GM18505 (cell line): Measurements from ENCODE around the gene CHIT1.

Experiments
- ATAC-seq: cut with Tn5 transposase; IDR thresholded peaks from one replicate; pipeline ENCODE4 v1.9.1; 2021; ENCODE audit not compliant: unreplicated experiment
- POLR2A ChIP-seq: IDR thresholded peaks from 4 replicates; pipeline ENCODE4 v1.6.1; 2011; ENCODE audit warnings: borderline replicate concordance; ENCODE audit not compliant: insufficient read depth, insufficient read length; ENCODE audit errors: extremely low read depth

Gene CHIT1

DNA sequence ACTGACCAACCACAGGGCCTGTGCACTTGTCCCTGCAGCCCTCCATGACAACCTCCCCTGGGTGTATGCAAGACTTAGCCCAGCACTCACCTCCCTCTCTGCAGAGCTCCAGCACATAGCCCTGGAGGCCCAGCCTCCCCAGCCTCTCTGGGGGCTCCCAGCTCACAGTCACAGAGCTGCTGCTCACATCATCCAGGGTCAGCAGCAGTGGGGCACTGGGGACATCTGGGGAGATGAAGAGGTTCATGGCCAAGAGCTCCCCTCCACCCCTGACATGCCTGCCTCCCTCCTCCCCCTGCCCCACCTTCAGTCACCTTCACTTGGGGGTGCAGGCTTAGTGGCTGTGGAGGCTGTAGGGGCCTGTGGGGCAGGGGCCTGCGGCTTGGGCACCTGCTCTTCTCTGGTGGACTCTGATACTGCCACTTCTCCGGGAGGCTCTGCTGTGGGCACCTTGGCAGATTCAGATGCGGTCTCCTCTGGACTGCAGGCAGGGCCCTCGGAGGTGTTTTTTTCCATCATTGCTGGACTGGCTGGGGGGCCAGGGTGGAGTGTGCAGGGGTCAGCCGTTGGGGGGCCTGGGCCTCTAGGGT lies 54.1 kb downstream of the CHIT1 start, which contains the start of gene MYBPH:
Gene MYBPH, minus strand, starts transcription at position 590 of the 590 bp plus-strand sequence. Its CDS starts 71 bp downstream, at position 519.
- no peak for ATAC-seq
- no peak for TF ChIP-seq POLR2A

DNA sequence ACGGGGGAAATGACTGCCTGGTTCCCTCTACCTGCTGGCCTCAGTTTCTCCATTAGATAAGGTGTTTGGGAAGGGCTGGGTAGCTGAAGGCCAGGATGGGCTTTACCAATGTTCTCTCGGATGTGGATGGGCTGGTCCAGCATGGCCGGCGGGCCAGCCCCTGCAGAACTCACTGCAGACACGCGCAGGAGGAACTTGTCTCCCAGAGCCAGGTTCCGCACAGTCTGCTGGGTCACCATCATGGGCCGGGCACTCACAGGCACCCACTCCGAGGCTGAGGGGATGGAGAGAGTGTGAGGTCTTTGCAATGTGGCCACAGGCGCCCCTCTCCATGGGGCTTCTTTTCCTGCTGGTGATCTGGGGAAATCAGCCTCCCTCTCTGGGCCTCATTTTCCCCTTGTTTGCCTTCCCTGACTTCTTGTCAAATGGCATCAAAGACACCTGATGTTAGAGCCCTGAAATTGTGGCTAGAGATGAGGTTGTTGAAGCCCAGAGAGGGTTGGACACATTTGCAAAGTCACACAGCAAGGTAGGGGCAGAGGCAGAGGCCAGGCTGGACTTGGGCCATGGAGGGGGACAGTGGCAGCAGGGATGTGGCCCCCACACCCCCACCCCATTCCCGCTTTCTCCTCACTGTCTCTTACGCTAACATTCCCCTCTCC lies 55.0 kb downstream of the CHIT1 start:
- no peak for ATAC-seq
- TF ChIP-seq POLR2A: no peak

DNA sequence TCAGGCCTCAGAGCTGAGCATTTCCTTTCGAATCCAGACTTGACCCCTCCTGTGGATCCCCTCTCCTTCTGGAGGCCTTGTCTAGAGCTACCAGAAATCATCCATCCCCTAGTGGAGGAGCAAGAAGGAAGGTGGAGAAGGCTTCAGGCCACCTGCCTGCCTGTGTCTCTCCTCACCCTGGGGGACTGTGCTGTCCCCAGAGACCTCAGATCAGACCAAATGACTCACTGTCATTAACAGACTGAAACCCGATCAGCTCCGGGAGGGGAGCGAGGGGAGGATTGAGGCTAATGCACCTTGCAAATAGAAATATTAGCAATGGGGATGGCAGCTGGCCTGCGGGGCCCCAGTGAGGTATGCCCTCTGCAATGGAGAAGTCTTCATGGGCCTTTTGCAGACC lies 55.9 kb downstream of the CHIT1 start:
- ATAC-seq: peak; percentile 77
- no peak for TF ChIP-seq POLR2A

DNA sequence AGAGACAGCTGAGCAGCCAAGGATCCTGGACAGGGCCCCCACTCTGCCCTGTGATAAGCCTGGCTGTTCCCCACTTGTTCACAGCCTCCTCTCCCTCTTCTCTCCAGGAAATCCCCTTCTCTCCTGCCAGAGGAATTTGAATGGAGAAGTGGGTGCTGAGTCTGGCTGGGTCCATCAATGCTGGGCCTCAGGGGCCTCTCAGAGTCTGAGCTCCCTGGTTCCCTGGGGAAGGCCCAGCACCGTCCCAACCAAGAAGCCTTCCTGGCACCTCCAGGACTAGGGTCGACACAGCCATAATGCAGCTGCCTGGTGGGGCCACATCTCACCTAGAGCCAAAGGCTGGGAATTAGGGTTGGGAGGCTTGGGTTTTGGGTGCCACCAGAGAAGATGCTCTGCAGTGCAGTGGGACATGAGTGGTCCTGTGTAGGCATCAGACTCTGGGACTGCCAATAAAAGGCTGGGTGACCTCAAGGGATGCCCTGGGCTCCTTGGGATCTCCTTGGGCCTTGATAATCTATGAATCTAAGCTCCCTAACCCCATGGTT lies 56.4 kb downstream of the CHIT1 start:
- TF ChIP-seq POLR2A: no peak
- no peak for ATAC-seq

DNA sequence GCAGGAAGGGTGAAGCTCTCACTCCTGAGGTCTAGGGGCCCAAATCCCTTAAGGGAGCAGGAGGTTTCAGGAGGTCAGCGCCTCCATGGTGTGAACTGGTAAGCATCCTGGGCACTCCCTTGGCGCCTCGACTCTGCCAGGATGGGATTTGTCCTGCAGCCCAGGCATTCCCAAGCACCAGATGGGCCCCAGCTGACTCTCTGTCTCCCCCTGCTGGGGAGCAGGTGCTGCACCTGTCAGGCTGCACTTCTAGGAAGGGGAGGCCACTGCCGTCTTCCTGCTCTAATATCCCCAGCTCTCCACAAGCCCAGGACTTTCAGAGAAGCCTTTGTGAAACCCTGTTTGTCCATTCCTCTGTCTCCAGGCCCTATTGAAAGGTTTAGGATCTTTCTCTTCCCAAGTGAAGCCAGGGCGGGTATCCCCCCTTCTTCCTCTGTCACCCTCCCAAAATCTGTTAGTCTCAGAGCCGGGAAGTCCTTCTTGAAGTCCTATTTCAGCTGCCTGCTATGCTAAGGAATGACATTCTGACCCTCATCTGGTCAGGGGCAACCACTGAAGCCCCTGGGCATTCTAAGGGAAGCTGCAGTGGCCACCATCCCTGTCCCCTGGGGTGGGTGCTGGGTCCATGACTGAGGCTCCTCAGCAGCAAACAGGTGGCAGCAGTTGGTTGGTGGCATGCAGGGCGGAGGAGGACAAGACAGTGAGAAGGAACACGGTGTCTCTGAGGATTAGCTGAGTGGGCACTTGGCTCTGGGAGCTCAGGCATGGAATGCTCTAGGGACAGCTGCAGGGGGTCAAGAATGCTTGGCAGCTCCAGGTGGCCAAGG lies 57.1 kb downstream of the CHIT1 start:
- ATAC-seq: no peak
- no peak for TF ChIP-seq POLR2A

DNA sequence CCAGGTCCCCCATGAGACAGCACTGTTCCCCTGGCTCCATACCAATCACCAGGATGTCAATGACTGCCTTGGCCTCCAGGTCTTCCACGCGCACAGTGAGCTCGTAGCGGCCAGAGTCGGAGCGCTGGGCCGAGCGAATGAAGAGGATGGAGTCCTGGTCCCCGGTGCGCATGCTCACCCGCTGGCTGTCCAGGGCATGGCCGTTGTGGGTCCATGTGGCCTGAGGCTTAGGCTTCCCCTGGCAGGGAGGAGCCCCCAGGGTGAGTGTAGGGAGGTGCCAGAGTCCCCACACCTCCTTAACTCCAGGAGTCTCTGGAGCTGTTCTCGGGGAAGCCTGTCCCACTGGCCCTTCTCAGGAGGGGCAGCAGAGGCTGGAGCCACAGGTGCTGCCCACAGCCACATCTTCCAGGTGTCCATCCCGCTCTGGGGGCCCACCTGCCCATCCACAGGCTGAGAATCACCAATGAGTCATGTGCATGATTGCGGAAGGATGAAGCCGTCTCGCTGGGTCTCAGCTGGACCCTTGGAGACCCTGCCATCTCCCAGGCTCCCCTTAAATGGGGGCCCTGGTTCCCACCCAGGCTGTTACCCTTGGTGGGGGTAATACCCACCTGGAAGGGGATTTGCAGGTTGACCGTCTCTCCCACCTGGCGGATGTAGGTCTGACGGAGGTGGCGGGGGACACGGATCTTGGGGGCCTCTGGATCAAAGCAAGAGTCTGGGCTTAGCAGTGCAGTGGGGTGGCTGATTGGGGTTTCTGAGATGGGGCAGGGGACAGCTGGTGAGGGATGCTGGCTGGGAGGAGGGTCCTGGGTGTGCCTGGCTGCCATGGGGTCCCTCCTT lies 57.9 kb downstream of the CHIT1 start:
- TF ChIP-seq POLR2A: no peak
- ATAC-seq: no peak

DNA sequence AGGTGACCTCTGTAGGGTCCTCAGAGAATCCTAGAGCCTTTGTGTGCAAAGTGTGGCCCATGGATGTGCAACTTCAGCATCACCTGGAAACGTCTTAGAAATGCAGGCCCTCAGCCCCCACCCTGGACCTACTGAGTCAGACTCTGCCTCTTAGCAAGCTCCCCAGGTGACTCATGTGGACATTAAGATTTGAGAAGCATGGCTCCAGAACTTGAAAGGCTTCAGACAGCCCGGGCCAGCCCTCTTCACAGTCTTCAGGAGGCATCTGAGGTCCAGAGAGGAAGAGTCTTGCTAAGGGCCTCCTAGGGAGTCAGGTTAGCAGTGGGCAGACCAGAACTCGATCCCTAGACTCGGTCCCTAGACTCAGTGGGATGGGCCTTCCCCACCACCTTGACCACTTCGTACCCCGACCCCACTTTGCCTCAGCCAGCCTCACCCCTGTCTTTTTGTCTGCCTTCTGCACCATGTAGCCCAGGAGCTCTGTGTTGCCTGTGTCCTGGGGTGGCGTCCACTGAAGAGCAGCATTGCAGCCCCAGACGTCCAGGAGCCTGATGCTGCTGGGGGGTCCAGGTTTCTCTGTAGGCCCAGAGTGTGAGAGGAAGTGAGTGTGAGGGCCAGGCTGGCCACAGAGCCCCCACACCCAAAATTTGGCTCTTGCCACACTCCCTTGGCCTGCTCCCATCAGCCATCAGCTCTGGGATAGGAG lies 58.7 kb downstream of the CHIT1 start:
- TF ChIP-seq POLR2A: no peak
- no peak for ATAC-seq

DNA sequence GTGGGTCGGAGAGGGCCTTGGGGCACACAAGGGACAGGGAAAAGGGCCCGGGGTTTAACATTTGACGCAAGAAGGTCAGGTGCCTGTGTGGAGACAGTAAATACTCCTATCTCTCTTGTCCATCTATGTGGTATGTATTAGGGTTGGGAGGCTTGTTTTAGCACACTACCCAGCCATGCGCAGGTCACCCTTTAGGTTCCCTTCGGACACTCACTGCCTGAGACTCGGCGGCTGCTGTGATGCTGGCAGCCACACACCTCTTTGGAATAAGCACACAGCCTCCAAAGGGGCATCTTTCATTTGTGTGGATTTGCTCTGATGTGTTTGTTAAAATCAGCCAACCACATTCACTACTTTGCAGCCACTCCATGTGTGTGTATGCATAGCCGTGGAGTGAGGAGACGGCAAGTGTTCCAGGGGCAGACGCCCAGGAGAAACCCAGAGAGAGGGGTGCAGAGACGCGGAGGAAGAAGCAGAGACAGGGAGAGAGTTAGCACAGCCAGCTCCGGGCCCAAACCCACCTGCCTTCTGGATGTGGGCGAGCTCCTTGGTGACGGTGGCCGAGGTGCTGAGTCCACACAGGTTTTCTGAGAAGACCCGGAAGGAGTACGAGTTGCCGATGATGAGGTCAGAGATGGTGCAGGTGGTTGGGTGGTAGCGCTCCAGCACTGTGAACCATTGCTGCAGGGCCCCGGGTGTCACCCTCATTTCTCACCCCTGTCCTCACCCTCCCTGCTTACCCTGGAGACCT lies 59.5 kb downstream of the CHIT1 start:
- ATAC-seq: no peak
- no peak for TF ChIP-seq POLR2A

DNA sequence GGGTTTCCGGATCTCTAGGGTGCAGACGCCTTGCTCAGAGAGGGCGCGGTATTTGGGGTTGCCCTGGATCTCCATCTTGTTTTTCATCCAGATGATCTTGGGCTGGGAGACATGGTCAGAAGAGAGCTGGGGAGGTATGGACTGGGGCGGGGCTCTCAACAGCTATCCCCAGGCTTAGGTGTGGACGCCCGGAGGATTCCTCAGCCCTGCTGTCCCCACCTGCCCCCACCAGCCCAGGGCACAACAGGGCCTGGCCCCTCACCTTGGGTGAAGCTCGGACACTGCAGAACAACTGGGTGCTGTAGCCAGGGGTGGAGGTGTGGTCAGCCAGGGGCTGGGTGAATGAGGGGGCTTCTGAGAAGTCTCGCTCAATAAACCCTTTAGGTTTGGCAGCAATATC lies 60.5 kb downstream of the CHIT1 start:
- no peak for TF ChIP-seq POLR2A
- ATAC-seq: no peak

DNA sequence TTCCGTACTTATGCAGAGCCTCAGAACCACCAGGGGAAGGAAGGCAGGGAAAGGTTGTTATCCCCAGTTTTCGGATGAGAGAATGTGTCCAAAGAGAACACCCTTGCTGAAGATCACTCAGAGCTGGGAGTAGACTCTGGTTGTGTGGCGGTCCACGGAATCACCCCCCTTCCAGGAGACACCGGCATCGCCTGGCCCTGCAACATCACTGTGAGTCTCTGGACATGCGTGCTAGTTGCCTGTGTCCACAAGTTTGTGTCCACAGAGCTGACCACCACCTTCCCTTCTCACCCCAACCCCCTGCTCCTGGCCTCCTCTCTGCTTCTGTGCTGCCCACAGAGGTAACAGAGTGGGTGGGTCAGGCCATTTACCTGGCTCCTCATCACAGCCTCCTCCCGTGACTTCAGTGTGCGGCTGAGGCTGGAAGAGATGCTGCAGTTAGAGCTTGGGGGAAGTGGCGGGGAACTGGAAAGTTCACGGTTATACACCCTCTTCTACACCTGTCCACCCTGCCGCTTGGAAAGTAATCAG lies 61.2 kb downstream of the CHIT1 start:
- no peak for TF ChIP-seq POLR2A
- ATAC-seq: no peak

DNA sequence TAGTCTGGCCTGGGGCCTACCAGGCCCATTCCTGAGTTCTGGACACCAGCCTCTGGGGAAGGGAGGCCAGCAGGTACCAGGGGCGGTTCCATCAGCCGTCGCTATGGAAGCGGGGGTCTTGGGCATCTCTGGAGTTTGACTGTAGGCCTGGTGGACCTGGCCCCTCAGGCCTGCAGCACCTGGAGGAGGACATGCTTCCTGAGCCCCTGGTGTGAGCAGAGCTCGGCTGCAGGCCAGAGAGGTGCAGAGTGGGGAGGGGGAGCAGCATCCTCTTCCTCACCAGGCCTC lies 61.6 kb downstream of the CHIT1 start:
- ATAC-seq: no peak
- no peak for TF ChIP-seq POLR2A
